ENCODE results near the gene FBXO46.

The FBXO46 gene

GRCh38 chr19:45664575-45664974 is 66.1 kb downstream of the FBXO46 start:
- ChIA-PET POLR2A (no interaction called here), CTCF (interaction anchor here (0.6 kb wide), 3 partner anchors 21 to 413 kb away, joined by 3 to 5 read pairs (median 3); no protein-coding TSS in a partner anchor)
- H3K36me3 ChIP-seq (ENCODE audit: control insufficient read depth in 2 of 2, insufficient read depth in 1 of 2, low read length in 2 of 2), result no peaks in the 10 kb centered on the region

GRCh38 chr19:45663800-45664199 is 66.9 kb downstream of the FBXO46 start:
- Histone ChIP-seq H3K4me3 (ENCODE audit: low read depth, low read length) (no peak overlapping the region), H3K4me1 (ENCODE audit: control insufficient read depth, insufficient read depth, low read length) (peaks cover 8% of the 10 kb centered on the region), H3K36me3 (ENCODE audit: control insufficient read depth in 2 of 2, insufficient read depth in 1 of 2, low read length in 2 of 2) (no peaks in the 10 kb centered on the region), H3K9me3 (ENCODE audit: control insufficient read depth, insufficient read depth, low read depth, low read length) (no peaks in the 10 kb centered on the region), H3K27ac (ENCODE audit: extremely low read depth, low read depth, low read length) (no peak overlapping the region)
- ChIA-PET CTCF (no interaction called here), POLR2A (interaction anchor here (0.5 kb wide), 1 partner anchor 12 kb away, joined by 3 read pairs; no protein-coding TSS in a partner anchor)
- TF ChIP-seq ZNF398 (tag by site-specific recombination; IDR thresholded peaks at IDR 0.05) (peak; percentile 84), ZNF121 (tag by site-specific recombination; IDR thresholded peaks at IDR 0.05) (peak; percentile 88), ZNF354C (tag by site-specific recombination; IDR thresholded peaks at IDR 0.05; ENCODE audit: borderline replicate concordance, low read depth) (no peak)

More at GRCh38 chr19:45664575-45664974, 66.1 kb downstream of the FBXO46 start:
- H3K4me1 ChIP-seq (ENCODE audit: control insufficient read depth, insufficient read depth, low read length), result peaks cover 10% of the 10 kb centered on the region
- H3K9me3 ChIP-seq (ENCODE audit: control insufficient read depth, insufficient read depth, low read depth, low read length), result no peaks in the 10 kb centered on the region
- TF ChIP-seq ZNF76 (tag by site-specific recombination; IDR thresholded peaks at IDR 0.05; ENCODE audit: borderline replicate concordance, low read depth) (no peak), ZNF214 (tag by site-specific recombination; IDR thresholded peaks at IDR 0.05; ENCODE audit: borderline replicate concordance) (no peak), ZNF175 (tag by site-specific recombination; IDR thresholded peaks at IDR 0.05) (no peak), ZNF488 (tag by site-specific recombination; IDR thresholded peaks at IDR 0.05) (no peak), ZSCAN5A (tag by site-specific recombination; IDR thresholded peaks at IDR 0.05) (no peak), ZFP41 (tag by site-specific recombination; IDR thresholded peaks at IDR 0.05; ENCODE audit: borderline replicate concordance) (no peak), HOXA7 (CRISPR knock-in tag; IDR thresholded peaks at IDR 0.05; ENCODE audit: borderline replicate concordance) (no peak)
- H3K27ac ChIP-seq (ENCODE audit: extremely low read depth, low read depth, low read length), result no peak overlapping the region
- no peak overlapping the region for H3K4me3 ChIP-seq (ENCODE audit: low read depth, low read length)

- ChIA-PET CTCF (interaction anchor here (1.0 kb wide), 1 partner anchor 17 kb away, joined by 4 read pairs; no protein-coding TSS in a partner anchor), POLR2A (interaction anchor here (0.6 to 1.1 kb wide), 2 partner anchors 17 to 40 kb away, joined by 3 to 4 read pairs; no protein-coding TSS in a partner anchor)
- no peak overlapping the region for H3K27ac ChIP-seq (ENCODE audit: extremely low read depth, low read depth, low read length)
- no peaks in the 10 kb centered on the region for H3K4me1 ChIP-seq (ENCODE audit: control insufficient read depth, insufficient read depth, low read length)
- H3K9me3 ChIP-seq (ENCODE audit: control insufficient read depth, insufficient read depth, low read depth, low read length), result no peaks in the 10 kb centered on the region
- no peak for TF ChIP-seq ZNF133 (tag by site-specific recombination; IDR thresholded peaks at IDR 0.05)
- TF ChIP-seq ZNF18 (tag by site-specific recombination; IDR thresholded peaks at IDR 0.05), result no peak
- no peak for TF ChIP-seq ZNF433 (tag by site-specific recombination; IDR thresholded peaks at IDR 0.05; ENCODE audit: low read depth)
- H3K4me3 ChIP-seq (ENCODE audit: low read depth, low read length), result no peak overlapping the region
- H3K36me3 ChIP-seq (ENCODE audit: control insufficient read depth in 2 of 2, insufficient read depth in 1 of 2, low read length in 2 of 2), result no peaks in the 10 kb centered on the region
Measured at GRCh38 chr19:45660636-45661035, 70.1 kb downstream of the FBXO46 start.

Measured in HEK293 (cell line).